ENCODE data around the gene ZFP90.
A peak's percentile ranks its signal among the peaks of the same experiment; 100 is the strongest.

The ZFP90 gene

DNA sequence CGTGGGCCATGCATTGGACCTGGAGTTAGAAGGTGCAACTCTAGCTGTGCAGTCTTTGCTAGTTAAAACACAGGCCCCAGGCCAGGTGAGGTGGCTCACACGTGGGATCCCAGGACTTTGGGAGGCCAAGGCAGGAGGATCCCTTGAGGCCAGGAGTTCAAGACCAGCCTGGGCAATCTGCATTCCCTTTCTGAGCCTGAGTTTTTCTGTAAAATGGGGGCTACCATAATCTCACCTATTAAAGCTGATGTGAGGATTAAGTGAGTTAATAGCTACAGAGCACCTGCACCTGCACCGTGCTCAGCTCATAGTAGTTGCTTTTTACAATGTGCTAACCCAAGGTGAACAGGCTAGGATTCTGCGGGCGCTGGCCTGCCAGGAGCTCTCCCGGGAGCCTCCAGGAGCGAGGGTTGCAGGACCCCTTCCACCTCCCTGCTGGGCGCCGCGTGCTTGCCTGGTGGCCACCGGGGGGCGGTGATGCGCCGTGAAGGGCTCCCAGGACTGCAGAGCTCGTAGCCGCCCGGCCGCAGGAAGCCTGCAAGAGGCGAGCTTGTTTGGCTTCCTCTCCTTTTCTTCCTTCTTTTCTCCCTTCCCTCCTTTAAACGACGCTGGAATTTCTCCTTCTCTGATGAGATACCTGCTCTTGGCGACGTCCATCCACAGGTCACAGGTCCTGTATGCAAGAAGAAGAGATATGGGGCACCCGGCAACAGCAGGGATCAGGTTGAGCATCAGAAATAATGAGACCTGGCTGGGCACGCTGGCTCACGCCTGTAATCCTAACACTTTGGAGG, 51.3 kb downstream of the ZFP90 start:
- peak; percentile 57 for DNase-seq (ENCODE audit: low read depth)

DNA sequence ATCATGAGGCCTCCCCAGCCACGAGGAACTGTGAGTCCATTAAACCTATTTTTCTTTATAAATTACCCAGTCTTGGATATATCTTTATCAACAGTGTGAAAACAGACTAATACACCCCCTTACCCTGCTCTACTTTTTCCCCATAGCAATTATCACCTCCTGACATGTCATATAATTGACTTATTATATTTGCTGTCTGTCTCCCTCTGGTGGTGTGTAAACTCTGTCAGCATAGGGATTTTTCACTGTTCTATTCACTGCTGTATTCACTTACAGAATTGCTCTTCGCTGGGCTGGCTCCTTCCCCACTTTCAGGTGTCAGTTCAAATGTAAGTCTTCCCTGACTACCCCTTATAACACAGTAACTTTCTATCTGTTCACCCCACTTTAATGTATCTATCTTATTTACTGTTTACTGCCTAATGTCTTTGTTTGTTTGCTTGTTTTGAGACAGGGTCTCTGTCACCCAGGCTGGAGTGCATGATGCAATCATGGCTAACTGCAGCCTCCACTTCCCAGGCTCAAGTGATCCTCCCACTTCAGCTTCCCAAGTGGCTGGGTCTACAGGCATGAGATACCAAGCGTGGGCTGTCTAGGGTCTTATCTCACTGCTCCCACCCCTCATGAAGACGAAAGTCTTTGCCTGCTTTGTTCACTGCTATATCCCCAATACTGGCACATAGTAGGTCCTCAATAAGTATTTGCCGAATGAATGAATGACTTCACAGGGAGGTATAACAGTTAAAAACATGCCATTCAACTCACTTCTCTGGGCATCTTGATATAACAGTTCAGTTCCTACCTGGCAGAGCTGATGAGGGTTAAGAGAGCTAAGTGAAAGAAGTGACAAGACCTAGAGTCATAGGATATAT, 53.6 kb downstream of the ZFP90 start:
- no peak for DNase-seq (ENCODE audit: low read depth)

GRCh38 chr16:68596266-68596665, 57.2 kb downstream of the ZFP90 start:
- DNase-seq (ENCODE audit: low read depth): no peak

GRCh38 chr16:68599586-68599985, 60.5 kb downstream of the ZFP90 start:
- no peak for DNase-seq (ENCODE audit: low read depth)

DNA sequence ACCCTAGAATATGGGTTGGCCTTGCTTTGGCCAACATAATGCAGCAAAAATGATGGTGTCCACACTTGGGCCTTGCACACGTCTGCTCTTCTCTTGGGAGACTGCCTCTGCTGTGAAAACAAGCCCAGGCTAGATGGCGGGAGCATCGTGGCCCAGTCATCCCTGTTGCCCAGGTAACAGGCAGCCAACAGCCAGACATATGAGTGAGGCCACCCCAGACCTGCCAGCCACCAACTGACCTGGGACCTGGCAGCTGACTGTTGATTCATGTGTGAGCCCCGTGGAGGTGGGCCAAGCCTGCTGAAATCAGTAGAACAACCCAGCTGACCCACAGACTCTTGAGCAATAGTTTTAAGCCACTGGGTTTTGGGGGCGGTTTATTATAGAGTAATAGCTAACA, 66.7 kb downstream of the ZFP90 start:
- no peak for DNase-seq (ENCODE audit: low read depth)

- DNase-seq (ENCODE audit: low read depth): no peak
These were observed 68.4 kb downstream of the ZFP90 start for GRCh38 chr16:68607443-68607842.

DNA sequence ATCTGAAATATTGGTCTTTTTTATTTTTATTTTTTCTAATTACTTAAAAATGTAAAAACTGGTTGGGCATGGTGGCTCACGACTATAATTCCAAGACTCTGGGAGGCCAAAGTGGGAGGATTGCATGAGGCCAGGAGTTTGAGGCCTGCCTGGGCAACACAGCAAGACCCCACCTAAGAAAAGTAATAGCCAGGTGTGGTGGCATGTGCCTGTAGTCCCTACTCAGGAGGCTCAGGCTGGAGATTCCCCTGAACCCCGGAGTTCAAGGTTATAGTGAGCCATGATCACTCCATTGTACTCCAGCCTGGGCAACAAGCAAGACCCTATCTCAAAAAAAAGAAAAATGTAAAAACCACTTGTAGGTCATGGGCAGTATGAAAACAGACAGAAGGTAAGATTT, 69.2 kb downstream of the ZFP90 start:
- DNase-seq (ENCODE audit: low read depth): no peak

- no peak for DNase-seq (ENCODE audit: low read depth)
These were observed 73.9 kb downstream of the ZFP90 start for GRCh38 chr16:68612996-68613395.

DNA sequence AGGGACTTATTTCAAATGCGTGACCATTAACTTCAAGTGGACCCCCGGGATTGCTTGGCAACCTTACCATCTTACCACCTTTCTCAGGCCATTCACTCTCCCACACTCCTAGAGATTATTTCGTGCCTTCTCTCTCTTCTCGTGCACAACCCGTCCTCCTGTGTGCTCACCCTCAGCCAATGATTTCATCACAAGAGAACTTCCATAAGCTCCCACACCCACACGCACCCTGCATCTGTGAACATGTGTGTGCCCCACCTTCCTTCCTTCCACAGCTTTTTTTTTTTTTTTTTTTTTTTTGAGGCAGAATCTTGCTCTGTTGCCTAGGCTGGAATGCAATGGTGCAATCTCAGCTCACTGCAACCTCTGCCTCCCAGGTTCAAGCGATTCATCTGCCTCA, 78.6 kb downstream of the ZFP90 start:
- DNase-seq (ENCODE audit: low read depth): no peak
